Ishikawa (cell line): ENCODE results near the gene KCNAB1.

Experiments
- CEBPB ChIP-seq: IDR thresholded peaks from 2 replicates; pipeline ENCODE4 v1.6.1; 2012
- CREB1 ChIP-seq: IDR thresholded peaks from 2 replicates; pipeline ENCODE4 v1.6.1; 2012; ENCODE audit warnings: low read depth
- EGR1 ChIP-seq: IDR thresholded peaks from 2 replicates; pipeline ENCODE4 v1.6.1; 2012
- EP300 ChIP-seq: IDR thresholded peaks from 2 replicates; pipeline ENCODE4 v1.6.1; 2012; ENCODE audit warnings: borderline replicate concordance
- FOXM1 ChIP-seq: IDR thresholded peaks from 2 replicates; pipeline ENCODE4 v1.6.1; 2012; ENCODE audit warnings: low read depth, borderline replicate concordance
- RAD21 ChIP-seq: IDR thresholded peaks from 2 replicates; pipeline ENCODE4 v1.6.1; 2012; ENCODE audit warnings: low read depth
- TAF1 ChIP-seq: IDR thresholded peaks from 2 replicates; pipeline ENCODE4 v1.6.1; 2012; ENCODE audit warnings: low read depth, mild to moderate bottlenecking
- TCF12 ChIP-seq: IDR thresholded peaks from 2 replicates; pipeline ENCODE4 v1.6.1; 2012; ENCODE audit warnings: low read depth
- TEAD4 ChIP-seq: IDR thresholded peaks from 2 replicates; pipeline ENCODE4 v1.6.1; 2012
- YY1 ChIP-seq: IDR thresholded peaks from 2 replicates; pipeline ENCODE4 v1.6.1; 2012; ENCODE audit warnings: low read depth
- ZBTB7A ChIP-seq: IDR thresholded peaks from 2 replicates; pipeline ENCODE4 v1.6.1; 2012; ENCODE audit warnings: low read depth
- TF ChIP-seq, protein P1 (sequence below): IDR thresholded peaks from 2 replicates; pipeline ENCODE4 v1.6.1; 2012
- TF ChIP-seq, protein P2 (sequence below): IDR thresholded peaks from 2 replicates; pipeline ENCODE4 v1.6.1; 2012
- TF ChIP-seq, protein P3 (sequence below): IDR thresholded peaks from 2 replicates; pipeline ENCODE4 v1.6.1; 2012; ENCODE audit warnings: low read depth, mild to moderate bottlenecking

DNA sequence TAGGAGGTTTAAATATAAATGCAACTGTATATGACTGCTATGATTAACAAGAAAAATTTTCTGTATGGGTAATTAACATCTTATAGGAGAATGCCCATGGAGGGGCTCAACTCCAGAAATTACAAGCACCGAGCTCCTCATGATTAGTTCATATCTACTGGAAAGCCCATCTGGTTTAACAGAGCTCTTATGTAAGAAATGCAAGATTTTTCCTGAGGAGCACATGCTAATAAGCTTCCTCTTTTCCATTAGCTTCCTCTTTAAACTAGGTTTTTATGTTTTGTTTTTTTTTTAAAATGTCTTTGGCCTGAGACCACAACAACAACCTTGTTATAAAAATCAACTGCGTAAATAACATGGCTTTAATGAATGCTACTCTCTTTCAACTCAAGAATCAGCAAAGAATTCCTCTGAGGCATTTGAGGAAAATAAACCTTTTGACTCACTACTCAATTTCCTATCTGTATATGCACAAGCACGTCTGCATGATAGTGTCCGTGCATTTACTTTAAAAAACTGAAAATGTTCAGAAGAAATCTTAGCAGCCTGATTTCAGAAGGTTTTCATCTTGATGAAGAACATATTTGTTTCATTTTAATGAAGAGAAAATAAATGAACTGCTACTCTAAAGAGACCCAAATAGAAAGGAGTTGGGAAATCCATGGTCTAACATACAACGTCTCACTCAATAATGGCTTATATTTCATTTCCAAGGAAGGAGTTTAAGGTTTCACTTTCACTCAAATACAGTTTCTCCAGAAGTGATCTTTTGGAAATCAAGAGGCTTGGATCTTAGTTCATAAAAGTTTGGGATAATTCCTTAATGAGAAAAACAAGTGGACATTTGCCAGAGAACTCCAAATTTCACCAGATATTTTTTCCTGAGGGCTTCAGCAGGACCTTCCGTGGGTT, 180.8 kb downstream of the KCNAB1 start:
- no peak for TF ChIP-seq CEBPB
- TF ChIP-seq EP300: no peak
- no peak for TF ChIP-seq RAD21
- no peak for TF ChIP-seq TCF12
- no peak for TF ChIP-seq EGR1
- TF ChIP-seq, protein P1, sequence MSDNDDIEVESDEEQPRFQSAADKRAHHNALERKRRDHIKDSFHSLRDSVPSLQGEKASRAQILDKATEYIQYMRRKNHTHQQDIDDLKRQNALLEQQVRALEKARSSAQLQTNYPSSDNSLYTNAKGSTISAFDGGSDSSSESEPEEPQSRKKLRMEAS: no peak
- no peak for TF ChIP-seq YY1
- TF ChIP-seq ZBTB7A: no peak
- TF ChIP-seq CREB1: no peak
- TF ChIP-seq TAF1: no peak
- TF ChIP-seq, protein P2, sequence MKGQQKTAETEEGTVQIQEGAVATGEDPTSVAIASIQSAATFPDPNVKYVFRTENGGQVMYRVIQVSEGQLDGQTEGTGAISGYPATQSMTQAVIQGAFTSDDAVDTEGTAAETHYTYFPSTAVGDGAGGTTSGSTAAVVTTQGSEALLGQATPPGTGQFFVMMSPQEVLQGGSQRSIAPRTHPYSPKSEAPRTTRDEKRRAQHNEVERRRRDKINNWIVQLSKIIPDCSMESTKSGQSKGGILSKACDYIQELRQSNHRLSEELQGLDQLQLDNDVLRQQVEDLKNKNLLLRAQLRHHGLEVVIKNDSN: no peak
- no peak for TF ChIP-seq FOXM1
- no peak for TF ChIP-seq TEAD4
- TF ChIP-seq, protein P3, sequence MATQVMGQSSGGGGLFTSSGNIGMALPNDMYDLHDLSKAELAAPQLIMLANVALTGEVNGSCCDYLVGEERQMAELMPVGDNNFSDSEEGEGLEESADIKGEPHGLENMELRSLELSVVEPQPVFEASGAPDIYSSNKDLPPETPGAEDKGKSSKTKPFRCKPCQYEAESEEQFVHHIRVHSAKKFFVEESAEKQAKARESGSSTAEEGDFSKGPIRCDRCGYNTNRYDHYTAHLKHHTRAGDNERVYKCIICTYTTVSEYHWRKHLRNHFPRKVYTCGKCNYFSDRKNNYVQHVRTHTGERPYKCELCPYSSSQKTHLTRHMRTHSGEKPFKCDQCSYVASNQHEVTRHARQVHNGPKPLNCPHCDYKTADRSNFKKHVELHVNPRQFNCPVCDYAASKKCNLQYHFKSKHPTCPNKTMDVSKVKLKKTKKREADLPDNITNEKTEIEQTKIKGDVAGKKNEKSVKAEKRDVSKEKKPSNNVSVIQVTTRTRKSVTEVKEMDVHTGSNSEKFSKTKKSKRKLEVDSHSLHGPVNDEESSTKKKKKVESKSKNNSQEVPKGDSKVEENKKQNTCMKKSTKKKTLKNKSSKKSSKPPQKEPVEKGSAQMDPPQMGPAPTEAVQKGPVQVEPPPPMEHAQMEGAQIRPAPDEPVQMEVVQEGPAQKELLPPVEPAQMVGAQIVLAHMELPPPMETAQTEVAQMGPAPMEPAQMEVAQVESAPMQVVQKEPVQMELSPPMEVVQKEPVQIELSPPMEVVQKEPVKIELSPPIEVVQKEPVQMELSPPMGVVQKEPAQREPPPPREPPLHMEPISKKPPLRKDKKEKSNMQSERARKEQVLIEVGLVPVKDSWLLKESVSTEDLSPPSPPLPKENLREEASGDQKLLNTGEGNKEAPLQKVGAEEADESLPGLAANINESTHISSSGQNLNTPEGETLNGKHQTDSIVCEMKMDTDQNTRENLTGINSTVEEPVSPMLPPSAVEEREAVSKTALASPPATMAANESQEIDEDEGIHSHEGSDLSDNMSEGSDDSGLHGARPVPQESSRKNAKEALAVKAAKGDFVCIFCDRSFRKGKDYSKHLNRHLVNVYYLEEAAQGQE: no peak
